ENCODE data around the gene ERC1. TPM values are rescaled to one million over a fixed set of nuclear protein-coding genes. Genes with fewer than 3 reads are reported as not detected.

The ERC1 gene
- total RNA-seq, 1 experiment from 2014 or later, result 55.1 TPM

- H3K27me3 Mint-ChIP-seq (ENCODE audit: insufficient read depth, unreplicated experiment), result no peaks in the 10 kb centered on the region
- no peak overlapping the region for H3K27ac Mint-ChIP-seq (ENCODE audit: low read depth, unreplicated experiment)
- TF ChIP-seq CTCF (IDR thresholded peaks at IDR 0.05; ENCODE audit: unreplicated experiment), result no peak
- ChIA-PET POLR2A (no interaction called here), CTCF (interaction anchor here (0.6 kb wide), 1 partner anchor 9 kb away, joined by 3 read pairs; no protein-coding TSS in a partner anchor)
- no peak for DNase-seq (ENCODE audit: unreplicated experiment)
- peaks cover 8% of the 10 kb centered on the region for H3K9me3 Mint-ChIP-seq (ENCODE audit: unreplicated experiment)
- H3K36me3 Mint-ChIP-seq (ENCODE audit: insufficient read depth, unreplicated experiment), result peaks cover 13% of the 10 kb centered on the region
- intact Hi-C loops (cut with micrococcal nuclease), result no loop called here
- H3K4me1 Mint-ChIP-seq (ENCODE audit: insufficient read depth, unreplicated experiment), result peaks cover 6% of the 10 kb centered on the region
- no TSS peak for BruUV-seq (replicated peaks)
- no peak overlapping the region for H3K4me3 Mint-ChIP-seq (ENCODE audit: unreplicated experiment)
Measured at GRCh38 chr12:1020389-1020788, 29.4 kb downstream of the ERC1 start.

- ChIA-PET POLR2A (no interaction called here), CTCF (interaction anchor here (0.6 to 1.1 kb wide), 3 partner anchors 20 to 1778 kb away, joined by 3 read pairs; no protein-coding TSS in a partner anchor)
- intact Hi-C loops (cut with micrococcal nuclease), result no loop called here
Measured at GRCh38 chr12:1022032-1022970, 31.3 kb downstream of the ERC1 start.

GRCh38 chr12:1030779-1031178 lies 39.8 kb downstream of the ERC1 start:
- Mint-ChIP-seq H3K27me3 (ENCODE audit: insufficient read depth, unreplicated experiment) (no peaks in the 10 kb centered on the region), H3K4me3 (ENCODE audit: unreplicated experiment) (no peak overlapping the region), H3K9me3 (ENCODE audit: unreplicated experiment) (no peaks in the 10 kb centered on the region), H3K4me1 (ENCODE audit: insufficient read depth, unreplicated experiment) (no peaks in the 10 kb centered on the region), H3K27ac (ENCODE audit: low read depth, unreplicated experiment) (peak overlapping the region; percentile 23), H3K36me3 (ENCODE audit: insufficient read depth, unreplicated experiment) (peaks cover 48% of the 10 kb centered on the region)
- TF ChIP-seq CTCF (IDR thresholded peaks at IDR 0.05; ENCODE audit: unreplicated experiment), result no peak
- intact Hi-C loops (cut with micrococcal nuclease), result no loop called here
- DNase-seq (ENCODE audit: unreplicated experiment), result no peak
- BruUV-seq (replicated peaks), result no TSS peak
- ChIA-PET POLR2A (interaction anchor here (1.2 to 1.3 kb wide), 2 partner anchors 15 to 38 kb away, joined by 3 read pairs; no protein-coding TSS in a partner anchor), CTCF (no interaction called here)

More at GRCh38 chr12:1022032-1022970, 31.3 kb downstream of the ERC1 start:
- no TSS peak for BruUV-seq (replicated peaks)
- H3K4me3 Mint-ChIP-seq (ENCODE audit: unreplicated experiment), result no peak overlapping the region
- peaks cover 8% of the 10 kb centered on the region for H3K9me3 Mint-ChIP-seq (ENCODE audit: unreplicated experiment)
- H3K4me1 Mint-ChIP-seq (ENCODE audit: insufficient read depth, unreplicated experiment), result peaks cover 6% of the 10 kb centered on the region
- no peaks in the 10 kb centered on the region for H3K27me3 Mint-ChIP-seq (ENCODE audit: insufficient read depth, unreplicated experiment)
- H3K27ac Mint-ChIP-seq (ENCODE audit: low read depth, unreplicated experiment), result no peak overlapping the region
- TF ChIP-seq CTCF (IDR thresholded peaks at IDR 0.05; ENCODE audit: unreplicated experiment), result no peak
- no peak for DNase-seq (ENCODE audit: unreplicated experiment)
- peaks cover 13% of the 10 kb centered on the region for H3K36me3 Mint-ChIP-seq (ENCODE audit: insufficient read depth, unreplicated experiment)

- Mint-ChIP-seq H3K27ac (ENCODE audit: low read depth, unreplicated experiment) (no peak overlapping the region), H3K36me3 (ENCODE audit: insufficient read depth, unreplicated experiment) (peaks cover 53% of the 10 kb centered on the region), H3K27me3 (ENCODE audit: insufficient read depth, unreplicated experiment) (no peaks in the 10 kb centered on the region), H3K4me3 (ENCODE audit: unreplicated experiment) (no peak overlapping the region), H3K9me3 (ENCODE audit: unreplicated experiment) (no peaks in the 10 kb centered on the region), H3K4me1 (ENCODE audit: insufficient read depth, unreplicated experiment) (no peaks in the 10 kb centered on the region)
- no peak for DNase-seq (ENCODE audit: unreplicated experiment)
- BruUV-seq (replicated peaks), result no TSS peak
- no peak for TF ChIP-seq CTCF (IDR thresholded peaks at IDR 0.05; ENCODE audit: unreplicated experiment)
- ChIA-PET CTCF (no interaction called here), POLR2A (no interaction called here)
- intact Hi-C loops (cut with micrococcal nuclease), result no loop called here
Measured at GRCh38 chr12:1034243-1034642, 43.2 kb downstream of the ERC1 start.
